ENCODE measurements around the gene CHDH. TPM values are rescaled to one million over a fixed set of nuclear protein-coding genes. Genes with fewer than 3 reads are reported as not detected.

The CHDH gene
- total RNA-seq, 6 experiments from 2014 or later: 25.0 to 49.1 (median 39.4) TPM

DNA sequence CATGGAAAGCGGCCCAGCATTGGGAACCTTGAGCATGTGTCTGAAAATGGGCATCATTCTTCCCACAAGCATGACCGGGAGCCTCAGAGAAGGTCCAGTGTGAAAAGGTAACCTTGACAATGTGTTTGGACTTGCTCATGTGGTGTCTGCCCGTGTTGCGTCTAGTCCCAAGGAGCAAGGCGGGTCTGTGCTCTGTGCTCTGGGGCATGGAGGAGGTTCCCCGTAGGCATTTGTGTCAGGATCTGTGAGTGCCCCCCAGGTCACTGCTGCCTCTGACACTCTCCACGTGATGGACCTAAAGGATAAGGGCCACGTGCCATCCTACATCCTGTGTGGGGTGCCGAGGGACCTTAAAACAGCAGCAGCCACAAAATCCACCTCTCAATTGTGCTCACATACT lies 44.9 kb downstream of the CHDH start:
- no peak for DNase-seq
- Histone ChIP-seq H3K4me1 (peaks cover 0 to 2% (median 0%) of the 10 kb centered on the region in 4 donors), H3K4me3 (no peak overlapping the region), H3K27me3 (no peaks in the 10 kb centered on the region), H3K9me3 (no peaks in the 10 kb centered on the region), H3K36me3 (no peaks in the 10 kb centered on the region), H3K27ac (no peak overlapping the region)
- intact Hi-C loops (cut with DNase I): no loop called here
- ATAC-seq: no peak
- WGBS (ENCODE audit: insufficient coverage, low coverage, low lambda C conversion rate, missing lambda C conversion rate): 60% methylated on average over 1 of the region's 9 CpGs
- TF ChIP-seq POLR2A (IDR thresholded peaks at IDR 0.05): no peak

DNA sequence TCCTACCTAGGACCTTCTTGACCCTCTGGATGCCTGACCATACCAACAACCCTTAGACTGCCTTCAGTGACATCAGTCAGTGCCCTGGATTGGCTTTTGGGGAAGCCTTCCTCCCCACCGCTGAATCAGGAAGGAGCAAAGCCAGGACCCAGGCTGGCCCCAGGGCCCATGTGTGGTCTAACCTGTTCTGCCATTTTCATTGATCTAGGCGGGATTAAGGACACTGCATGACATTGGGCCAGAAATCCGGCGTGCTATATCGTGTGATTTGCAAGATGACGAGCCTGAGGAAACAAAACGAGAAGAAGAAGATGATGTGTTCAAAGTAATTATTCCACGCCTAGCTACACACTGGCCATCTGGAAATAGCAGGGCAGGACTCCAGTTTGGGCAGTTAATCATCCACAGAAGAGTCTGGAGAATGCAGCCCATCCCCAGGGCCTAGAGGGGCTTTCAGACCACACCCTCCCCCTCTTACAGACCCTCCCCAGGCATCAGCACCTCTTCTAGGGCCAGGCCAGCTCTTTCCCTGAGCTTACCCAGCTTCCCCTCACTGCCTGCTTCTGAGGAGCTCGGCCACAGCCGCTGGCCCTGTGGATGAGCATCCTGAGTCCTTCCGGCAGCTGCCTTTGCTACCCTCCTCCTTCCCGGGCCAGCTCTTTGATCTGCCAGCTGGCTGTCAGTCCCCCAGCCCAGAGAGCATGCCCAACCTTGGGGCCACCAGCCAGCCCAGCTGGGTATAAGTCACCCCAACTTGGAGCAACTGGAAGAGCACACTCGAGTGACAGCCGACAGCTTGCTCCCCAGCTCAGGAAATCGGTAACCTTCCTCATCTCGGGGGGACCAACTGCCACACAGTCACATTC lies 45.9 kb downstream of the CHDH start:
- H3K9me3 ChIP-seq: no peaks in the 10 kb centered on the region
- H3K27me3 ChIP-seq: no peaks in the 10 kb centered on the region
- no peak overlapping the region for H3K4me3 ChIP-seq
- no peak for ATAC-seq
- no peak for DNase-seq
- TF ChIP-seq, protein P1, sequence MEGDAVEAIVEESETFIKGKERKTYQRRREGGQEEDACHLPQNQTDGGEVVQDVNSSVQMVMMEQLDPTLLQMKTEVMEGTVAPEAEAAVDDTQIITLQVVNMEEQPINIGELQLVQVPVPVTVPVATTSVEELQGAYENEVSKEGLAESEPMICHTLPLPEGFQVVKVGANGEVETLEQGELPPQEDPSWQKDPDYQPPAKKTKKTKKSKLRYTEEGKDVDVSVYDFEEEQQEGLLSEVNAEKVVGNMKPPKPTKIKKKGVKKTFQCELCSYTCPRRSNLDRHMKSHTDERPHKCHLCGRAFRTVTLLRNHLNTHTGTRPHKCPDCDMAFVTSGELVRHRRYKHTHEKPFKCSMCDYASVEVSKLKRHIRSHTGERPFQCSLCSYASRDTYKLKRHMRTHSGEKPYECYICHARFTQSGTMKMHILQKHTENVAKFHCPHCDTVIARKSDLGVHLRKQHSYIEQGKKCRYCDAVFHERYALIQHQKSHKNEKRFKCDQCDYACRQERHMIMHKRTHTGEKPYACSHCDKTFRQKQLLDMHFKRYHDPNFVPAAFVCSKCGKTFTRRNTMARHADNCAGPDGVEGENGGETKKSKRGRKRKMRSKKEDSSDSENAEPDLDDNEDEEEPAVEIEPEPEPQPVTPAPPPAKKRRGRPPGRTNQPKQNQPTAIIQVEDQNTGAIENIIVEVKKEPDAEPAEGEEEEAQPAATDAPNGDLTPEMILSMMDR (IDR thresholded peaks at IDR 0.05): no peak
- TF ChIP-seq POLR2A (IDR thresholded peaks at IDR 0.05): no peak
- H3K27ac ChIP-seq: no peak overlapping the region
- H3K36me3 ChIP-seq: no peaks in the 10 kb centered on the region
- intact Hi-C loops (cut with DNase I): no loop called here
- 67% methylated on average over 3 of the region's 16 CpGs for WGBS (ENCODE audit: insufficient coverage, low coverage, low lambda C conversion rate, missing lambda C conversion rate)
- no peaks in the 10 kb centered on the region for H3K4me1 ChIP-seq

DNA sequence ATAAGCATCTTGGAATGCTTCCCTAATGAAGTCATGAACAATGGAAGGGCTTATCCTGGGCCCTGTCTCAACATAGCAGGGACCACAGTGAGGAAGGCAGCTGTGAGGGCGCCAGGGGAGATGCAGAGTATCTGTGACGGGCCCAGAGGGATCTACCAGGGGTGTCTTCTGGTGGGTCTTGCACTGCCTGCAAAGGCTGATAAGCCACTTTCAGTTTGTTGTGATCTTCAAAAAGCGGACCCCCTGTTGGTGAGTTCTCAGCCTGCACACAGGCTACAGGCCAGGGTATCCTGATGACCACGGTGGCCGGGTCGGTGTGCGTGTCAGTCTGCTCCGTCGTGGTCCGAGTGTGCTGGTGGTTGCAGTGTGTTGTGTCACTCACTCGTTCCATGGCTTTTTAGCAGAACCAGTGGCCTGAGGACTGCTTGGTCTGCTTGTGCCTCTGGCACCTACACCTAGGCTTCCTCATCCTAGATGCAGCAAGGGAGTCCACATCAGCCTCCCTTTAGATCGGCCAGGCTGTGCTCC lies 46.8 kb downstream of the CHDH start:
- Histone ChIP-seq H3K27ac (no peak overlapping the region), H3K36me3 (no peaks in the 10 kb centered on the region), H3K27me3 (no peaks in the 10 kb centered on the region), H3K4me1 (no peaks in the 10 kb centered on the region), H3K4me3 (no peak overlapping the region), H3K9me3 (no peaks in the 10 kb centered on the region)
- WGBS (ENCODE audit: insufficient coverage, low coverage, low lambda C conversion rate, missing lambda C conversion rate): 98% methylated on average over 8 of the region's 12 CpGs
- ATAC-seq (no peak), DNase-seq (no peak)
- intact Hi-C loops (cut with DNase I): no loop called here
- TF ChIP-seq POLR2A (IDR thresholded peaks at IDR 0.05): no peak
- TF ChIP-seq, protein P1 (IDR thresholded peaks at IDR 0.05): no peak

DNA sequence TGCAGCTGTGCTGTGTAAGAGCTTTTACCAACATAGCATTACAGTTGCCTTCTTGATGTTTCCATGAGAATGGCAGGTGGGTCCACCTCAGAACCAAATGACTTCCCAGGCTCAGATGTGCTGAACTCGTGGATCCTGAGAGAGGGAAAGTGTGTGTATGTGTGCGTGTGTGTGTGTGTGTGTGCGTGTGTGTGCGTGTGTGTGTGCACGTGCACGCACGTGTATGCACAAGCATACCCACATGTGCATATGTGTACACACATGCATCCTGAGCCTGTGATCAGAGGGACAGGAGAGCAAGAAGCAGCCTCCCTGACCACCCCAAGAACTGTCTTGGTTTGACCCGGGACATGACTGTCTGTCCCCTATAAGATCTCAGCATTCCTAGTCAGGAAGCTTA lies 48.1 kb downstream of the CHDH start:
- WGBS (ENCODE audit: insufficient coverage, low coverage, low lambda C conversion rate, missing lambda C conversion rate): 80% methylated on average over 1 of the region's 8 CpGs
- Histone ChIP-seq H3K4me3 (no peak overlapping the region), H3K9me3 (no peaks in the 10 kb centered on the region), H3K36me3 (no peaks in the 10 kb centered on the region), H3K27ac (no peak overlapping the region), H3K4me1 (no peaks in the 10 kb centered on the region), H3K27me3 (no peaks in the 10 kb centered on the region)
- no peak for ATAC-seq
- DNase-seq: no peak
- TF ChIP-seq, protein P1 (IDR thresholded peaks at IDR 0.05): no peak
- TF ChIP-seq POLR2A (IDR thresholded peaks at IDR 0.05): no peak
- intact Hi-C loops (cut with DNase I): no loop called here

DNA sequence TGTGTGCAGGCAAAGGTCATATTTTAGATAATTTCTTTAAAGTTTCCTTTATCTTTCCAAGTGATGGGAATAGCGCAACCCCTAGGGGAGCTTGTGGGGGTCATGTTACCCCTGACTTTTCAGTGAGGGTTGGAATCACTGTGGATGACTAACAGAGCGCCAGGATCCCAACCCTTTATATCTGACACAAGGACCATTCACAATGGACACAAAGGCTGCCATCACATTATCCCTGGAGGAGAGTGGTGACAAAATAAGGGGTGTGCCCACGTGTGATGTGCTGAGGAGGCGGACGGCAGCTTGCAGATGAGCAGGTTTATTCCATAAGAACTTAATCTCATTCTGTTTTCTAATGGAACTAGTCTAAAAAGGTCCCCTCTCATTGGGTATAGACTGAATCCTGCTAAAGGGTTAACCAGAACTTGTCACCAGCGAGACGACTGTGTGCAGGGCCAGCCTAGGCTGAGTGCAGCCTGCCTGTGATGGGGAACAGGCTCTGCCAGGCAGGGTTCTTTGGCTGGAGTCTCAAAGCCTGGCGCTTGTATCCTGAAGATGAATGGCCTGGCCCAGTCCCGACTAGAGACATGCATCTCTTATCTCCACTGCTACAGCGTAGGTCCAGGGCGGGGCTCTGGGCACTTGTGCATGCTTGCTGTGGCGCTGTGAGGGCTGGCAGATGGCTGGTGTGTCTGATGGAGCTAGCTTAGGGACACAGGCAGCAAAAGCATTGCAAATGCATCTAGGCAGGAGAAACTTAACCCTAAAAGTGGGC lies 50.2 kb downstream of the CHDH start:
- Histone ChIP-seq H3K4me3 (no peak overlapping the region), H3K9me3 (no peaks in the 10 kb centered on the region), H3K27ac (no peak overlapping the region), H3K27me3 (no peaks in the 10 kb centered on the region), H3K4me1 (no peaks in the 10 kb centered on the region), H3K36me3 (no peaks in the 10 kb centered on the region)
- DNase-seq (no peak), ATAC-seq (no peak)
- TF ChIP-seq POLR2A (IDR thresholded peaks at IDR 0.05): no peak
- TF ChIP-seq, protein P1 (IDR thresholded peaks at IDR 0.05): no peak
- 70% methylated on average over 9 of the region's 12 CpGs for WGBS (ENCODE audit: insufficient coverage, low coverage, low lambda C conversion rate, missing lambda C conversion rate)
- intact Hi-C loops (cut with DNase I): no loop called here

Data from right lobe of liver (tissue), 6 donors.